SK-N-SH (cell line): ENCODE data around the gene KRTAP4-12.

Experiments
- EP300 ChIP-seq, 2 experiments: IDR thresholded peaks; 2 replicates each; pipeline versions ENCODE4 v1.4.0 to v1.6.1; 2012; ENCODE audit warnings: borderline replicate concordance in 1 of 2, low read depth in 1 of 2, low read length in 1 of 2
- TF ChIP-seq, protein P1 (sequence below): fragments of 200-600 bp; sonication (generic); IDR thresholded peaks from 2 replicates; pipeline ENCODE4 v1.6.1; 2017; ENCODE audit warnings: antibody characterized with exemption, mild to moderate bottlenecking, moderate library complexity

DNA sequence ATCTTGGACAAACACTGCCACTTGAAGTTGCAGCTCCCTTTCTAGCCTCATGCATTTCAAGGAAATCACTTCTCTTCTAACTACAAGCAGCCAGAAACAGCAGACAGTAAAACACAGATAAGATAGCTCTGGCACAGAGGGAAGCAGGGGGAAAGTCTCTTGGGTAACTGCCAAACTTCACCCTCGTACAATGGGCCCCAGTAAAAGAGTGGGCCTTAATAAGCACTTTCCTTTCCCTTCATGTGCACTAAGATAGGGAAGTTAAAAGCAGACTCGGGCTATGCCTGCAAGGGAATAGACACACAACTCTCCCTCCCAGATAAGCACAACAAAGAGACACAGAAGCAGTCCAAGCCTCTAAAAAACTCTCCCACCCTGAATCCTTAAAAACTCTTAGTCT is 29.9 kb upstream of the KRTAP4-12 start:
- TF ChIP-seq, protein P1, sequence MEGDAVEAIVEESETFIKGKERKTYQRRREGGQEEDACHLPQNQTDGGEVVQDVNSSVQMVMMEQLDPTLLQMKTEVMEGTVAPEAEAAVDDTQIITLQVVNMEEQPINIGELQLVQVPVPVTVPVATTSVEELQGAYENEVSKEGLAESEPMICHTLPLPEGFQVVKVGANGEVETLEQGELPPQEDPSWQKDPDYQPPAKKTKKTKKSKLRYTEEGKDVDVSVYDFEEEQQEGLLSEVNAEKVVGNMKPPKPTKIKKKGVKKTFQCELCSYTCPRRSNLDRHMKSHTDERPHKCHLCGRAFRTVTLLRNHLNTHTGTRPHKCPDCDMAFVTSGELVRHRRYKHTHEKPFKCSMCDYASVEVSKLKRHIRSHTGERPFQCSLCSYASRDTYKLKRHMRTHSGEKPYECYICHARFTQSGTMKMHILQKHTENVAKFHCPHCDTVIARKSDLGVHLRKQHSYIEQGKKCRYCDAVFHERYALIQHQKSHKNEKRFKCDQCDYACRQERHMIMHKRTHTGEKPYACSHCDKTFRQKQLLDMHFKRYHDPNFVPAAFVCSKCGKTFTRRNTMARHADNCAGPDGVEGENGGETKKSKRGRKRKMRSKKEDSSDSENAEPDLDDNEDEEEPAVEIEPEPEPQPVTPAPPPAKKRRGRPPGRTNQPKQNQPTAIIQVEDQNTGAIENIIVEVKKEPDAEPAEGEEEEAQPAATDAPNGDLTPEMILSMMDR = no peak
- no peak for TF ChIP-seq EP300 (IDR thresholded peaks at IDR 0.05; ENCODE audit: borderline replicate concordance in 1 of 2, low read depth in 1 of 2, low read length in 1 of 2)
